ENCODE data around the gene PNPLA5. TPM values are rescaled to one million over a fixed set of nuclear protein-coding genes. Genes with fewer than 3 reads are reported as not detected.

The PNPLA5 gene
- polyA plus RNA-seq, 3 donors: not detected

DNA sequence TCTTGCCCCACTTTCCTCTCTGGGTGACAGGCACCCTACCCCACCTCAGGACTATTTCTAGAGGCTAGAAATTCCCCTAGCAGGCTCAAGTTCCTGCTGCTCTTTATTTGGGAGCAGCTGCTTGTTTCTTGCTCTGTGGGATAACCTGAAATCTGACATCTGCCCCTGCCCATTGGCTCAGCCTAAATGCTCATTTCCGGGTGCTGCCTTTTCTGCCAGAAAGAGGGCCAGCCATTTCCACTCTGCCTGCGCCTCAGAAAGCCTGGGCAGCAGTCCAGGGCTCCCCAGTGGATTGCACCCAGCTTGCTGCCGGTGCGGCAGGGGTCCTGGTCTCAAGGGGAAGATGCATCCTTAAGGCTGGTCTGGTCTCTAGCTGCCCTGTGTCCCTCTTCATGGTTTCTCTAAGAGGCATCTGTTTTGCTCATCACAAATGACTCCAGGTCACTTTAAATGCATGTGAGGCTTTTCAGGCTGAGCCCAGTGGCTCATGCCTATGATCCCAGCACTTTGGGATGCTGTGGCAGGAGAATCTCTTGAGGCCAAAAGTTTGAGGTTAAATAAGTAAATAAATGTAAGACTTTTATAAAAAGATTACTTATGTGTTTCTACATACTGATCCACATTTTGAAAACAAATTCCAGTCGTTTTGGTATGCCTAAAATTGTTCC, 10.3 kb upstream of the PNPLA5 start:
- 87% methylated on average over 4 of the region's 5 CpGs for WGBS (ENCODE audit: insufficient coverage)
- Histone ChIP-seq H3K36me3 (replicated peaks in 1 of 2; ENCODE audit: control insufficient read depth in 1 of 2, insufficient read depth in 2 of 2, low read length in 2 of 2) (no peaks in the 10 kb centered on the region), H2AFZ (ENCODE audit: insufficient read depth, low read depth, low read length, poor library complexity, severe bottlenecking) (no peak overlapping the region), H4K20me1 (ENCODE audit: insufficient read depth, low read length) (no peaks in the 10 kb centered on the region), H3K4me2 (replicated peaks; ENCODE audit: extremely low read depth, low read length, poor library complexity, severe bottlenecking) (no peak overlapping the region), H3K9ac (ENCODE audit: insufficient read depth, low read length, poor library complexity, severe bottlenecking) (no peak overlapping the region), H3K27ac (ENCODE audit: low read depth in 1 of 2, low read length in 2 of 2) (no peak overlapping the region), H3K79me2 (ENCODE audit: insufficient read depth, low read length) (no peaks in the 10 kb centered on the region), H3K9me3 (replicated peaks in 1 of 2; ENCODE audit: control insufficient read depth in 1 of 2, insufficient read depth in 1 of 2, low read length in 2 of 2) (no peaks in the 10 kb centered on the region), H3K27me3 (ENCODE audit: control insufficient read depth in 2 of 2, insufficient read depth in 2 of 2, low read length in 2 of 2) (peaks cover 0 to 3% of the 10 kb centered on the region in 2 donors), H3K4me1 (ENCODE audit: control insufficient read depth in 1 of 2, insufficient read depth in 2 of 2, low read length in 2 of 2) (no peaks in the 10 kb centered on the region), H3K4me3 (replicated peaks in 1 of 3; ENCODE audit: low read depth in 2 of 3, low read length in 3 of 3) (no peak overlapping the region)
- Mint-ChIP-seq H3K4me1 (no peaks in the 10 kb centered on the region), H3K4me3 (no peak overlapping the region), H3K27me3 (ENCODE audit: low read depth in 3 of 3) (peaks cover 7 to 9% (median 7%) of the 10 kb centered on the region in 3 donors), H3K27ac (no peak overlapping the region), H3K9me3 (no peaks in the 10 kb centered on the region), H3K36me3 (no peaks in the 10 kb centered on the region)
- no peak for TF ChIP-seq CTCF (IDR thresholded peaks at IDR 0.05)
- intact Hi-C loops (cut with micrococcal nuclease): no loop called here
- DNase-seq: no peak

- no peak overlapping the region for H3K9ac ChIP-seq (ENCODE audit: insufficient read depth, low read length, poor library complexity, severe bottlenecking)
- Mint-ChIP-seq H3K27ac (no peak overlapping the region), H3K4me1 (no peaks in the 10 kb centered on the region), H3K9me3 (no peaks in the 10 kb centered on the region), H3K27me3 (ENCODE audit: low read depth in 3 of 3) (peaks cover 9 to 11% (median 9%) of the 10 kb centered on the region in 3 donors), H3K36me3 (no peaks in the 10 kb centered on the region), H3K4me3 (no peak overlapping the region)
- H3K4me3 ChIP-seq (replicated peaks in 1 of 3; ENCODE audit: low read depth in 2 of 3, low read length in 3 of 3): no peak overlapping the region
- H3K4me2 ChIP-seq (replicated peaks; ENCODE audit: extremely low read depth, low read length, poor library complexity, severe bottlenecking): no peak overlapping the region
- H3K36me3 ChIP-seq (replicated peaks in 1 of 2; ENCODE audit: control insufficient read depth in 1 of 2, insufficient read depth in 2 of 2, low read length in 2 of 2): no peaks in the 10 kb centered on the region
- DNase-seq: no peak
- intact Hi-C loops (cut with micrococcal nuclease): no loop called here
- H3K27ac ChIP-seq (ENCODE audit: low read depth in 1 of 2, low read length in 2 of 2): no peak overlapping the region
- TF ChIP-seq CTCF (IDR thresholded peaks at IDR 0.05): no peak
- no peaks in the 10 kb centered on the region for H3K4me1 ChIP-seq (ENCODE audit: control insufficient read depth in 1 of 2, insufficient read depth in 2 of 2, low read length in 2 of 2)
- no peaks in the 10 kb centered on the region for H3K9me3 ChIP-seq (replicated peaks in 1 of 2; ENCODE audit: control insufficient read depth in 1 of 2, insufficient read depth in 1 of 2, low read length in 2 of 2)
- no peaks in the 10 kb centered on the region for H3K79me2 ChIP-seq (ENCODE audit: insufficient read depth, low read length)
- H3K27me3 ChIP-seq (ENCODE audit: control insufficient read depth in 2 of 2, insufficient read depth in 2 of 2, low read length in 2 of 2): peaks cover 0 to 3% of the 10 kb centered on the region in 2 donors
- WGBS (ENCODE audit: insufficient coverage): 50% methylated on average over 5 of the region's 7 CpGs
- H4K20me1 ChIP-seq (ENCODE audit: insufficient read depth, low read length): no peaks in the 10 kb centered on the region
- no peak overlapping the region for H2AFZ ChIP-seq (ENCODE audit: insufficient read depth, low read depth, low read length, poor library complexity, severe bottlenecking)
Measured at GRCh38 chr22:43900206-43900605, 8.4 kb upstream of the PNPLA5 start.

Data from CD14-positive monocyte (primary cell).